ENCODE results near the gene LATS1.
A peak's percentile ranks its signal among the peaks of the same experiment; 100 is the strongest.

The LATS1 gene

GRCh38 chr6:149660028-149660427, 57.9 kb downstream of the LATS1 start:
- DNase-seq, result no peak

- DNase-seq, result no peak
These were observed 60.5 kb downstream of the LATS1 start for GRCh38 chr6:149657441-149657840.

GRCh38 chr6:149651056-149651455, 66.8 kb downstream of the LATS1 start:
- no peak for DNase-seq

DNA sequence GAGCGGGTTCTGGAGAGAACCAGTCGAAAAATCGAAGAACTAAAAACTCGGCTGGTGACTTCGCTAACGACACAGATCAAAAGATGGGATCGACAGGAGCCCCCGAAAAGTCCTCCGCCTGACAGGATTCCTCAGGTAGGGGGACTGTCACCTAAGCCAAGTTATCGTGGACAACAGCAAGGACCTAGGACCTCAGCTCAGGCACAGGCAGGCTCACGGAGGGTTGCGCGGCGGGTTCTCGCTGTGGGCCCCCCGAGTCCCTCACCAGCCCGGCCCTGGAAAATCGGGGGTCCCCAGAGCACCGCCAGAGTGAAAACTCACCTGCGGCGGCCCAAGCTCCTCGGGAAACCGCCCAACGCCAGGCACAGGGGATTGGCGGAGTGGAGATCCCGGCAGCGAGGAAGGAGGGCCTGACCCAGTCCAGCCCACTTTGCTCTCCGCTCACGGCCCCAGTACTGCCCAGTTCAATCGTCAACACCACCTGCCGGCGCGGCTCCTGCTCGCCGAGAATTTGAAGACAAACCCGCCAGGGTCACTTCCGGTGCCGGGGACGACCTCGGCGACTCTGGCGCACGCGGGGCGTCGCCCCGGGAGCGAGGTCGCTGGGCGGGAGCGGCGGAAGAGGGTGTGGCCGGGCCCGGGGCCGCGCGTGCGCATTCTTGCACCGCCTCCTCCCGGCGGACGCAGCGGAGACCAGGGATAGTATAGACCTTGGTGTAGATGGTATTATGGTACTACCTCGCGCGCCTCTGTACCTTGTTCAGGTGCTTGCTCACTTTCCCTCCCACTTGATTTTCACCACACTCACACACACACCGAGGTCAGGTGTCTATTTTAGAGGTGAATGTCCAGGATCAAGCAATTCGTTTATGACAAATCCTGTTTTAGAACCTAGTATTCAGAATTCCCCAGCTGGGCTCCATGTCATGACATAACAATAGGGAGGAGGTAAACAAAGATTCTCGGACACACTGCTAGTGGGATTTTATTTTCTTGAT, 69.5 kb downstream of the LATS1 start, which contains the start of gene KATNA1:
KATNA1 (minus strand) TSS at position 567 of the 998 bp plus-strand sequence. CDS start 10,167 bp downstream, outside the sequence.
- peak; percentile 36 to 91 (median 80) for DNase-seq

DNA sequence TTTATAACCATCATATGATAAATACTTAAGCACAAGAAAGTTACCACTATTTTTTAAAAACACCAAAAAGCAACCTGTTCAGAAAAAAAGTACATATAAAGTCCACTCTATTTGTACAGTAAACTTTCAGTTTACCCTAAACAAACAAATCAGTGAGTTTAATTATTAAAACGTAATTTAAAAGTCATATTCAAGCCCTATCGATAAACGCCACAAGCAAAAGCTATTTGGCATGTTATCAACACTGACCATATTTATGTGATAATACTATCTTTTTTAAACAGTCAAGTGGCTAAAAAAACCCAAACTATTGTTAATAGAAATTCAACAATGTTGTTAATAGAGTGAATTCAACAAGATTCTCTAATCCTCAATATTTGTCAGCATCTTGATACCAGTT, 71.3 kb downstream of the LATS1 start:
- no peak for DNase-seq

- no peak for DNase-seq
These were observed 74.9 kb downstream of the LATS1 start for GRCh38 chr6:149642829-149643580.

GRCh38 chr6:149636124-149636523, 81.8 kb downstream of the LATS1 start:
- no peak for DNase-seq

DNA sequence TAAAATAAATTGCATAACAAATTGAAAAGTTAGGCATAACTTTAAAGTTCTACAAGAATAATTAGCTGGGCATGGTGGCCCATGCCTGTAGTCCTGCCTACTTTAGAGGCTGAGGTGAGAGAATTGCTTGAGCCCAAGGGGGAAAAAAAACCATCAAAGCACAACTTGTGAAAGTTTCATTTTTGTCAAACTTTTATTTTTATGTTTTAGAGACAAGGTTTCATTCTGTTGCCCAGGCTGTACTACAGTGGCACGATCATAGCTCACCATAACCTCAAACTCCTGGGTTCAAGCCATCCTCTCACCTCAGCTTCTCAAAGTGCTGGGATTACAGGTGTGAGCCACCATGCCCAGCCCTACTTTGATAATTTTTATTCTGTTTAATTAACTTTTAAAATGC, 83.6 kb downstream of the LATS1 start:
- DNase-seq, result no peak

GRCh38 chr6:149628875-149629510, 88.9 kb downstream of the LATS1 start:
- DNase-seq, result no peak

DNA sequence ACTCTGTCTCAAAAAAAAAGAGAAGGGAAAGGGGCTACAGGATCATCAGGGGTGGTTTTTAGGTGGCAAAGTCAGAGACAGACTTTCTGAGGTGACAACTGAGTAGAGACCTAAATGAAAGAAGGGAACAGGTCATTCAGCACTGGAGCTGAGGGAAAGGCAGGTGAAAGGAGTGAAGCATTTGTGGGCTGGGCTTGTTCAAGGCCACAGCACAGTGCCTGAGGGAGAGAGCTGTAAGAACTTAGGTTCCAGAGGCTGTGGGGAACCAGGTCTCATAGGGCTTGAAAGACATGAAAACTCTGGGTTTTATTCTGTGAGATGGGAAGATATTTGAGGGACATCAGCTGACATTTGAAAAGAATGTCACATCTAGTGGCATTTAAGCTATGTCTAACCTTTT, 90.2 kb downstream of the LATS1 start:
- DNase-seq, result no peak

- DNase-seq, result no peak
These were observed 102.1 kb downstream of the LATS1 start for GRCh38 chr6:149615805-149616204.

GRCh38 chr6:149614337-149614736, 103.6 kb downstream of the LATS1 start:
- no peak for DNase-seq

DNA sequence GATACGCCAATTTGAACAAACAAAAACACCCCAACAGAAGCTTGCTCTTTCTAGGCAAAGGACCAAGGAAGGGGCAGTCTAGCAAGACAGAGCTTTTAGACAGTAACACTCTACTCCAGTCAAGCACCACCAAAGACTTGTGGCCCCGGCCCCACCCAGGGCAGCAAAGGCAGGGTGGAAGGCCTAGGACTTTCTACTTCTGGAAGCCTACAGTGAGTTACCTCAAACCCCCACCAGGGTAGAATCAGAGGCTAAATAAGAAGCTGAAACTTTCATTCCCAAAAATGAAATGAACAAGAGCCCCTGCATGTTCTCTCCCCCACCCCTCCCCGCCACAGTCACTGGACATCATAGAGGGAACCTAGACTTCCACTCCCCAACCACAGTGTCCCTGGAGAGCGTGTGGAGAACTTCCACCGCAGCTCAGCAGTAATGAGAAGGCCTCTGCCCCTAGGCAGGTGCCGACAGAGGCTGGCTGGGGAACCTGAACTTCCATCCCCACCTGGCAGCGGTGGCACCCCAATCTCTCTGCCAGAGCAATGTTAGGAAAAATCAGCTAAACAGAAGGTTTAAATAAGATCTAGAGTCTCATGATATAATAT, 109.4 kb downstream of the LATS1 start:
- DNase-seq, result no peak
